C1 segment of cervical spinal cord (tissue), 14 donors: Measurements from ENCODE around the gene VWC2L.
A peak's percentile ranks its signal among the peaks of the same experiment; 100 is the strongest.

Experiments
- DNase-seq, 14 donors: peaks; one replicate each; lab custom pipeline; 2025; lab: John Stamatoyannopoulos, UW

Gene VWC2L

GRCh38 chr2:214465363-214466146 lies 54.7 kb downstream of the VWC2L start:
- DNase-seq: no peak

- no peak for DNase-seq
Measured at GRCh38 chr2:214469728-214470127, 58.9 kb downstream of the VWC2L start.

- DNase-seq: no peak
Measured at GRCh38 chr2:214471382-214471781, 60.5 kb downstream of the VWC2L start.

- DNase-seq: no peak
Measured at GRCh38 chr2:214471990-214472389, 61.1 kb downstream of the VWC2L start.

- DNase-seq: no peak
Measured at GRCh38 chr2:214477305-214477704, 66.5 kb downstream of the VWC2L start.

GRCh38 chr2:214481204-214481603 lies 70.3 kb downstream of the VWC2L start:
- peak in 3 of 14 donors; percentile 5 to 16 (median 5) for DNase-seq

GRCh38 chr2:214482728-214483127 lies 71.9 kb downstream of the VWC2L start:
- peak in 3 of 14 donors; percentile 4 to 18 (median 16) for DNase-seq

- DNase-seq: no peak
Measured at GRCh38 chr2:214484239-214484638, 73.4 kb downstream of the VWC2L start.

GRCh38 chr2:214484701-214485100 lies 73.8 kb downstream of the VWC2L start:
- no peak for DNase-seq

- no peak for DNase-seq
Measured at GRCh38 chr2:214489181-214489580, 78.3 kb downstream of the VWC2L start.

- no peak for DNase-seq
Measured at GRCh38 chr2:214489702-214490101, 78.8 kb downstream of the VWC2L start.

GRCh38 chr2:214492152-214492551 lies 81.3 kb downstream of the VWC2L start:
- no peak for DNase-seq

- DNase-seq: no peak
Measured at GRCh38 chr2:214492608-214493007, 81.8 kb downstream of the VWC2L start.

- DNase-seq: no peak
Measured at GRCh38 chr2:214497489-214497888, 86.6 kb downstream of the VWC2L start.

GRCh38 chr2:214503568-214503967 lies 92.7 kb downstream of the VWC2L start:
- no peak for DNase-seq

- DNase-seq: no peak
Measured at GRCh38 chr2:214504599-214505376, 93.9 kb downstream of the VWC2L start.

- no peak for DNase-seq
Measured at GRCh38 chr2:214507032-214507431, 96.2 kb downstream of the VWC2L start.

GRCh38 chr2:214514704-214515103 lies 103.8 kb downstream of the VWC2L start:
- DNase-seq: no peak

GRCh38 chr2:214515111-214515510 lies 104.3 kb downstream of the VWC2L start:
- DNase-seq: no peak

GRCh38 chr2:214519258-214519818 lies 108.5 kb downstream of the VWC2L start:
- DNase-seq: no peak

- DNase-seq: no peak
Measured at GRCh38 chr2:214529021-214529420, 118.2 kb downstream of the VWC2L start.

GRCh38 chr2:214529514-214529913 lies 118.7 kb downstream of the VWC2L start:
- no peak for DNase-seq

- no peak for DNase-seq
Measured at GRCh38 chr2:214533541-214533940, 122.7 kb downstream of the VWC2L start.
